Activated naive CD8-positive, alpha-beta T cell treated with anti-CD3 and anti-CD28 coated beads for 36 hours (primary cell): Measurements from ENCODE around the gene ANKMY2. TPM values are rescaled to one million over a fixed set of nuclear protein-coding genes. Genes with fewer than 3 reads are reported as not detected.
A peak's percentile ranks its signal among the peaks of the same experiment; 100 is the strongest.

Experiments
- DNase-seq: peaks from one replicate; pipeline ENCODE4 v3.0.0; 2021
- H3K27ac Mint-ChIP-seq: one replicate; pipeline ENCODE4 v1.8.0; 2022; ENCODE audit warnings: mild to moderate bottlenecking, moderate library complexity, mixed read lengths
- H3K27me3 Mint-ChIP-seq: one replicate; pipeline ENCODE4 v1.8.0; 2022; ENCODE audit warnings: mild to moderate bottlenecking, mixed read lengths
- H3K36me3 Mint-ChIP-seq: one replicate; pipeline ENCODE4 v1.8.0; 2021; ENCODE audit warnings: mild to moderate bottlenecking, mixed read lengths
- H3K4me1 Mint-ChIP-seq: one replicate; pipeline ENCODE4 v1.8.0; 2021; ENCODE audit warnings: mixed read lengths
- H3K4me3 Mint-ChIP-seq: one replicate; pipeline ENCODE4 v1.8.0; 2022; ENCODE audit warnings: mild to moderate bottlenecking, moderate library complexity, mixed read lengths
- H3K9me3 Mint-ChIP-seq: one replicate; pipeline ENCODE4 v1.8.0; 2022; ENCODE audit warnings: mixed read lengths
- total RNA-seq, 2 experiments: library from RNA; stranded (reverse); gene quantifications; one replicate each; pipeline ENCODE4 v1.2.3, GENCODE V29; 2021

ANKMY2 gene
- total RNA-seq, 2 experiments from 2014 or later = 12.1 to 12.5 TPM

GRCh38 chr7:16587129-16587528, 58.4 kb downstream of the ANKMY2 start:
- H3K27me3 Mint-ChIP-seq = peaks cover 2% of the 10 kb centered on the region
- H3K36me3 Mint-ChIP-seq = no peaks in the 10 kb centered on the region
- H3K9me3 Mint-ChIP-seq = no peaks in the 10 kb centered on the region
- no peak overlapping the region for H3K27ac Mint-ChIP-seq
- no peaks in the 10 kb centered on the region for H3K4me1 Mint-ChIP-seq
- no peak overlapping the region for H3K4me3 Mint-ChIP-seq
- no peak for DNase-seq

DNA sequence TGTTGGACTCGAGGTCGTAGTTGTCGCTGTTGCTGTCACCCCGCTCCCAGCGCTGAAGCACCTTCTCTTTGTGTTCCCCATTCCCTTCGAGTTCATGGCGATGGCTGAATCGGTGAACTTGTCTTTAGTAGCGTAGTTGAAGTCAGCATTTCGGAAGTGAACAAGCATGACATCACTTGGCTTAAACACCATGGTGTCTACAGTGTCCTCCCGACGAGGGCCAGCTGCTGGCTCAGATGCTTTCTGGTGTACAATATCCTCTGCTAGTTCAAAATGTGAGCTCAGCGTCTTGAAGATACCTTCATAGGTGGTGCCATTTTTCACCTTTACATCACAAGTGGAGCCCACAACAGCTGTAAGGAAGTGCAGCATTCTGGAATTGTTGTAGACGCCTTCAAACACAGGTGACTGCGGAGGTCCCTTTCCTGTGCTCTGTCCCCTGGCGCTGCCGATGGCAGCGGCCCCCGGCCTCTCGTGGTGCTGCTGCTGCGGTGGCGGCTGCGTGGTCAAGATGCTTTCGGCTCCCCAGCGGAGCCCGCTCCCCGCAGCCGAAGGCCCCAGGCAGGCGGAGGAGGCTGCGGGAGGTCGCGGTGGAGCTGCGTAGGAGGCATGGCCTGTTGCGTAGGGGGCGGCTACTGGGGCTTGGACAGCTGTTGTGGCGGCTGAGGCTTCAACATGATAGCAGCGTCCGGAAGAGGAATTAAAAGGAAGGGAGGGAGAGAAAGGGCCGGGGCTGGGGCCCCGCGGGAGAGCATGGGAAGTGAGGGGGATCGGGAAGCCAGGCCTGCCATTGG, 59.3 kb downstream of the ANKMY2 start:
- H3K27ac Mint-ChIP-seq = no peak overlapping the region
- H3K4me1 Mint-ChIP-seq = no peaks in the 10 kb centered on the region
- H3K4me3 Mint-ChIP-seq = no peak overlapping the region
- no peaks in the 10 kb centered on the region for H3K36me3 Mint-ChIP-seq
- no peak for DNase-seq
- peaks cover 6% of the 10 kb centered on the region for H3K27me3 Mint-ChIP-seq
- no peaks in the 10 kb centered on the region for H3K9me3 Mint-ChIP-seq

DNA sequence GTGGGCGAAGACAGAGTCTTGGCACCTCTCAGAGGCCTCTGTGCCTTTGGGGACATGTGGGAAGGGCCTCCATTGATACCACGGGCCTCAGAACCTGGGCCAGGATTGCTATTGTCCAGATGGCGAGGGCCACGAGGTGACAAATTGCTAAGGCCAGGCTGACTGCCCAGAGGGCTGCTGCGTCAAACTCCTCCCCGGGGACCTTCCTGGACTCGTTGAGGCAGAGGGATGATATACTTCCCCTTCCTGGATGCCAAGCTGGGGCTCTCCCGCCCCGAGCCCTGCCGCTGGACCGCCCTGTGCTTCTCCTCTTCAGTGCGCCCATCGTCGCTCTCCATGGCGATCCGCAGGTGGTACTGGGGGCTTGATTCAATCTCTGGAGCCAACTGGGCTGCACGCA, 60.0 kb downstream of the ANKMY2 start:
- peaks cover 6% of the 10 kb centered on the region for H3K27me3 Mint-ChIP-seq

DNA sequence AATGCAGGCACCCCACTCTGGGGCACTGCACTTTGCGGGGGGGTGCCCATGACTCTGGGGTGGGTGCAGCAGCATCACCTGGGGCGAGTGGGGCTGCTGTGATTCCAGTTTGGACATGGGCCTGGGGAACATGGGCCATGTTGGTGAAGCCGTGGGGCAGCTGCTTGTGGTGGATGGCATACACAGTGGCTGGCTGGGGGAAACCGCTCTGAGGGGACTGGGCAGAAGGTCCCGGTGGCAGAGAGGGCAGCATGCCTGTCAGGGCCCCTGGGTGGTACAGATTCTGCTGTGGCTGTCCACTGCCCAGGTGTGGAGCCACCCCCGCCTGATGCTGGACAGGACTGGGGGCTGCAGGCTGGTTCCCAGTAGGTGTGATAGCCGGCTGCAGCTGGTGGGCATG, 61.7 kb downstream of the ANKMY2 start:
- no peaks in the 10 kb centered on the region for H3K9me3 Mint-ChIP-seq
- H3K27me3 Mint-ChIP-seq = peaks cover 12% of the 10 kb centered on the region
- H3K4me3 Mint-ChIP-seq = no peak overlapping the region
- no peak overlapping the region for H3K27ac Mint-ChIP-seq
- H3K4me1 Mint-ChIP-seq = no peaks in the 10 kb centered on the region
- DNase-seq = no peak
- no peaks in the 10 kb centered on the region for H3K36me3 Mint-ChIP-seq

More for the DNA sequence above, 60.0 kb downstream of the ANKMY2 start:
- DNase-seq = no peak
- H3K9me3 Mint-ChIP-seq = no peaks in the 10 kb centered on the region
- H3K4me1 Mint-ChIP-seq = no peaks in the 10 kb centered on the region
- no peaks in the 10 kb centered on the region for H3K36me3 Mint-ChIP-seq
- no peak overlapping the region for H3K27ac Mint-ChIP-seq
- no peak overlapping the region for H3K4me3 Mint-ChIP-seq

DNA sequence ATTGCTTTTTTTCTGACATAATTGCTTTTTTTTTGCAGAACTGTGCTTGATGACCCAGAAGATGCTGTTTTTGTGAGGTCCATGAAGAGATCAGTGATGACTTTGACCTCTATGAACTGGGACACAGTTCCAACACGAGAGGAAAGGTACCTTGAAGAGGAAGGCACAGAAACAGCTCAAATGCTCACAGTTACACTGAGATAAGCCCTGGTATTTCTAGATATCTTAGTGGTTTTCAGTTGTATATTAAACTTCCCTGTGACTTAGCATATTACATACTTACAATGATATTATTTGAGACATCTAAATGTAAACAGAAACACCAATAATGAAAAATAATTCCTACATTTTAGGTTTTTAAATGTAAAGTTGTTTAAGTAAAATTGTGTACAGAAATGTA, 64.3 kb downstream of the ANKMY2 start:
- no peak for DNase-seq
- H3K9me3 Mint-ChIP-seq = no peaks in the 10 kb centered on the region
- no peak overlapping the region for H3K27ac Mint-ChIP-seq
- no peaks in the 10 kb centered on the region for H3K4me1 Mint-ChIP-seq
- H3K4me3 Mint-ChIP-seq = no peak overlapping the region
- H3K27me3 Mint-ChIP-seq = peaks cover 15% of the 10 kb centered on the region
- no peaks in the 10 kb centered on the region for H3K36me3 Mint-ChIP-seq

GRCh38 chr7:16579216-16579615, 66.3 kb downstream of the ANKMY2 start:
- Mint-ChIP-seq H3K9me3 (no peaks in the 10 kb centered on the region), H3K27me3 (peaks cover 13% of the 10 kb centered on the region), H3K36me3 (no peaks in the 10 kb centered on the region), H3K4me1 (no peaks in the 10 kb centered on the region), H3K27ac (no peak overlapping the region), H3K4me3 (no peak overlapping the region)
- DNase-seq = no peak

GRCh38 chr7:16571941-16572340, 73.6 kb downstream of the ANKMY2 start:
- no peaks in the 10 kb centered on the region for H3K4me1 Mint-ChIP-seq
- H3K4me3 Mint-ChIP-seq = no peak overlapping the region
- peaks cover 2% of the 10 kb centered on the region for H3K9me3 Mint-ChIP-seq
- H3K27me3 Mint-ChIP-seq = peaks cover 4% of the 10 kb centered on the region
- no peaks in the 10 kb centered on the region for H3K36me3 Mint-ChIP-seq
- H3K27ac Mint-ChIP-seq = no peak overlapping the region
- no peak for DNase-seq

DNA sequence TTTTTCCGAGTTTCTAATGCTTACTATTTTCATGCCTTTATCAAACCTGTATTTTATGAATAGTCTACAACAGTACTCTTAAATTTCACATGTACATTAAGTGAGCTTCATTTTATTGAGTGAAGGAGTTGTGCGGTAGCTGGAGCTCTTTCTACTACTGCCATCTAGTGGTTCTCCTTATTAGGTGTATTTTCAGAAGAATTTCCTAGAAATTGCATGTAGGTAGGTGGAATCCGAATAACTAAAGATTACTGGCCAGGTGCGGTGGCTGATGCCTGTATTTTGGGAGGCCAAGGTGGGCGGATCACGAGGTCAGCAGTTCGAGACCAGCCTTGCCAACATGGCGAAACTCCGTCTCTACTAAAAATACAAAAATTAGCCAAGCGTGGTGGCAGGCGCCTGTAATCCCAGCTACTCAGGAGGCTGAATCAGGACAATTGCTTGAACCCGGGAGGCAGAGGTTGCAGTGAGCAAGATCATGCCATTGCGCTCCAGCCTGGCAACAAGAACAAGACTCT, 80.6 kb downstream of the ANKMY2 start:
- H3K4me3 Mint-ChIP-seq = no peak overlapping the region
- H3K36me3 Mint-ChIP-seq = no peaks in the 10 kb centered on the region
- H3K9me3 Mint-ChIP-seq = no peaks in the 10 kb centered on the region
- peak overlapping the region; percentile 81 for H3K27ac Mint-ChIP-seq
- H3K27me3 Mint-ChIP-seq = peaks cover 4% of the 10 kb centered on the region
- H3K4me1 Mint-ChIP-seq = peaks cover 24% of the 10 kb centered on the region
- peak; percentile 14 for DNase-seq

DNA sequence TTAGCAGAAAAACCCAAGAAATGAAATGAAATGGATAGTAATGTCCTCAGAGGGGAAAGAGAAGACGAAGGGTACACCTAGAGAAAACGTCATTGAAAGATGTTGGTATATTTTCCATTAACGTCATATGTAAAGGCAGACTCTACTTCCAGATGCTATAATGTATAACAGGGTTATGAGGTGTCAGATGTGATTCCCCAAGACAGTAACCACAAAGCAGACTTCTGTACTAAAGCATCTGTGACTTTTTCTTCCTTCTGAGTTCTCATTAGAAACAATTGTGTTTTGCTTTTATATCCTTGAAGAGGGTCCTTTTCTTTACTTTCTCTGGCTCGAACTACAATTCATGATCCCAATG, 81.6 kb downstream of the ANKMY2 start:
- Mint-ChIP-seq H3K4me1 (peaks cover 24% of the 10 kb centered on the region), H3K36me3 (no peaks in the 10 kb centered on the region), H3K9me3 (no peaks in the 10 kb centered on the region), H3K27me3 (peaks cover 4% of the 10 kb centered on the region), H3K4me3 (peak overlapping the region; percentile 64), H3K27ac (peak overlapping the region; percentile 81)
- no peak for DNase-seq

- Mint-ChIP-seq H3K36me3 (no peaks in the 10 kb centered on the region), H3K4me1 (peaks cover 24% of the 10 kb centered on the region), H3K4me3 (peak overlapping the region; percentile 64), H3K27me3 (peaks cover 4% of the 10 kb centered on the region), H3K27ac (peak overlapping the region; percentile 81), H3K9me3 (no peaks in the 10 kb centered on the region)
- DNase-seq = no peak
Measured at GRCh38 chr7:16563281-16564022, 82.1 kb downstream of the ANKMY2 start.

DNA sequence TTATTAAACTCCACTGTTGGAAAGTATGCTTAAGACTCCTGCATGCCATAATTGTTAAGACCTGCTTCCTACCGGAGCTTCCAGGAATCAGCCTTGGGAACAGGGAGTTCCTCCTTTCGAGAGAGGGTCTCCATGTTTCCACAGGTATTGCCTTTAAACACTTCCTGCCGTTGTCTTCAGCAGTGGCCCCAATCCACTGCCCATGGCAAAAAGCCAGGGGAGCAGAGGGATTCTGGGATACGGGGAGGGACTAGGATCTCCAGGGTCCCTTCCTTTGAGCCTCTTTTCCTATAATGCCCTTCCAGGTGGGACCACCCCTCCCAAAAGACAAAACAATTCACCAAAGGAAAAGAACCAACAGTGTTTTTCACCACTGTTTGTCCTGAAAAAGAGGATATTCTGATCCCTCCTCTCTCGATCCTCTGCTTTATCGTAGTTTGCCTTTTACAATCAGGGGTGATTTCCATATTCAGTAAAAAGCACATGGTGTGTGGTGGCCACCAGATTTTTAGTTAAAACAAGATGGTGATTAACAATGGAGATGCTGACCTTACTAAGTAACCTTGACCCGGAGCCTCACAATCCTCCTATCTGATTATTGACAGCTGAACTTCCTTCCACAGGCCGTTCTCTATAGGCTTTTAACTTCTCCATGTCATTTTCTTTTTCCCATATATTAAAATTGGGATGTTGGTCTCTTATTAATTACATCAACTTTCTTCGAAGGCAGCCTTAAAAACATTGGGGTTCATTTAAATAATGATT, 82.9 kb downstream of the ANKMY2 start:
- no peaks in the 10 kb centered on the region for H3K36me3 Mint-ChIP-seq
- H3K9me3 Mint-ChIP-seq = no peaks in the 10 kb centered on the region
- H3K27me3 Mint-ChIP-seq = peaks cover 4% of the 10 kb centered on the region
- peaks cover 24% of the 10 kb centered on the region for H3K4me1 Mint-ChIP-seq
- DNase-seq = no peak
- H3K27ac Mint-ChIP-seq = peak overlapping the region; percentile 81
- no peak overlapping the region for H3K4me3 Mint-ChIP-seq

- no peaks in the 10 kb centered on the region for H3K9me3 Mint-ChIP-seq
- peaks cover 24% of the 10 kb centered on the region for H3K4me1 Mint-ChIP-seq
- no peaks in the 10 kb centered on the region for H3K36me3 Mint-ChIP-seq
- no peak for DNase-seq
- H3K27ac Mint-ChIP-seq = no peak overlapping the region
- H3K4me3 Mint-ChIP-seq = no peak overlapping the region
- no peaks in the 10 kb centered on the region for H3K27me3 Mint-ChIP-seq
Measured at GRCh38 chr7:16561943-16562342, 83.6 kb downstream of the ANKMY2 start.

GRCh38 chr7:16559497-16560179, 85.9 kb downstream of the ANKMY2 start:
- DNase-seq = no peak
- no peaks in the 10 kb centered on the region for H3K27me3 Mint-ChIP-seq
- H3K4me1 Mint-ChIP-seq = peaks cover 20% of the 10 kb centered on the region
- H3K9me3 Mint-ChIP-seq = no peaks in the 10 kb centered on the region
- H3K4me3 Mint-ChIP-seq = no peak overlapping the region
- no peak overlapping the region for H3K27ac Mint-ChIP-seq
- H3K36me3 Mint-ChIP-seq = no peaks in the 10 kb centered on the region

- no peaks in the 10 kb centered on the region for H3K36me3 Mint-ChIP-seq
Measured at GRCh38 chr7:16558761-16559302, 86.7 kb downstream of the ANKMY2 start.

More at GRCh38 chr7:16558761-16559302, 86.7 kb downstream of the ANKMY2 start:
- H3K27me3 Mint-ChIP-seq = no peaks in the 10 kb centered on the region
- H3K27ac Mint-ChIP-seq = no peak overlapping the region
- no peak overlapping the region for H3K4me3 Mint-ChIP-seq
- H3K9me3 Mint-ChIP-seq = no peaks in the 10 kb centered on the region
- peaks cover 12% of the 10 kb centered on the region for H3K4me1 Mint-ChIP-seq
- DNase-seq = no peak
